Neural cell (in vitro differentiated cells): ENCODE results near the gene CTR9. TPM values are rescaled to one million over a fixed set of nuclear protein-coding genes. Genes with fewer than 3 reads are reported as not detected.

Experiments used
- H2AFZ ChIP-seq: fragments of 200-600, 300-800 bp; sonication (generic), shearing (Covaris generic); 2 replicates; pipeline ENCODE4 v1.6.0; 2014; ENCODE audit warnings: low read depth, mild to moderate bottlenecking, antibody characterized with exemption, low read length, moderate library complexity
- H3F3A ChIP-seq: fragments of 200-600 bp; shearing (Covaris generic); 2 replicates; pipeline ENCODE4 v1.6.1; 2016; ENCODE audit warnings: mild to moderate bottlenecking, moderate library complexity, mixed read lengths, antibody characterized with exemption, low read length; ENCODE audit not compliant: insufficient read depth, poor library complexity, severe bottlenecking
- H3K27ac ChIP-seq: fragments of 200-600, 300-800 bp; sonication (generic), shearing (Covaris generic); 2 replicates; pipeline ENCODE4 v1.5.1; 2014; ENCODE audit warnings: mild to moderate bottlenecking, low read length, moderate library complexity
- H3K27me3 ChIP-seq: fragments of 300-800, 200-600 bp; sonication (generic), shearing (Covaris generic); 2 replicates; pipeline ENCODE4 v1.6.0; 2014; ENCODE audit warnings: mild to moderate bottlenecking, low read depth, low read length, moderate library complexity; ENCODE audit not compliant: insufficient read depth
- H3K36me3 ChIP-seq: fragments of 300-800, 200-600 bp; sonication (generic), shearing (Covaris generic); 2 replicates; pipeline ENCODE4 v1.5.1; 2014; ENCODE audit warnings: mild to moderate bottlenecking, antibody characterized with exemption, low read length, moderate library complexity; ENCODE audit not compliant: insufficient read depth
- H3K4me2 ChIP-seq: fragments of 300-800, 200-600 bp; sonication (generic), shearing (Covaris generic); 2 replicates; pipeline ENCODE4 v1.6.0; 2014; ENCODE audit warnings: mild to moderate bottlenecking, low read length
- H3K4me3 ChIP-seq: fragments of 300-800, 200-600 bp; sonication (generic), shearing (Covaris generic); 2 replicates; pipeline ENCODE4 v1.5.1; 2014; ENCODE audit warnings: mild to moderate bottlenecking, low read length, moderate library complexity
- H3K79me2 ChIP-seq: fragments of 200-600 bp; shearing (Covaris generic); replicated peaks from 2 replicates; pipeline ENCODE4 v1.6.0; 2014; ENCODE audit warnings: mild to moderate bottlenecking, low read length, moderate library complexity; ENCODE audit not compliant: insufficient read depth
- H3K9ac ChIP-seq: fragments of 300-800, 200-600 bp; sonication (generic), shearing (Covaris generic); 2 replicates; pipeline ENCODE4 v1.6.1; 2016; ENCODE audit warnings: mild to moderate bottlenecking, low read length, mixed read lengths
- H3K9me2 ChIP-seq: fragments of 200-600 bp; shearing (Covaris generic); 2 replicates; pipeline ENCODE4 v1.6.1; 2016; ENCODE audit warnings: mild to moderate bottlenecking, low read length, mixed read lengths; ENCODE audit not compliant: insufficient read depth
- H3K9me3 ChIP-seq: fragments of 200-600, 300-800 bp; sonication (generic), shearing (Covaris generic); 2 replicates; pipeline ENCODE4 v1.6.1; 2016; ENCODE audit warnings: mild to moderate bottlenecking, mixed run types, low read length, moderate library complexity, mixed read lengths
- H4K20me1 ChIP-seq: fragments of 200-600 bp; shearing (Covaris generic); 2 replicates; pipeline ENCODE4 v1.6.1; 2016; ENCODE audit warnings: mild to moderate bottlenecking, mixed run types; ENCODE audit not compliant: insufficient read depth
- CTCF ChIP-seq: fragments of 450-650 bp; IDR thresholded peaks from 2 replicates; pipeline ENCODE4 v1.5.1; 2014; ENCODE audit warnings: antibody characterized with exemption, mild to moderate bottlenecking, moderate library complexity; ENCODE audit not compliant: poor library complexity, severe bottlenecking
- EP300 ChIP-seq: fragments of 450-650 bp; conservative IDR thresholded peaks from 2 replicates; pipeline ENCODE4 v1.6.1; 2014; ENCODE audit warnings: antibody characterized with exemption, mild to moderate bottlenecking, moderate library complexity; ENCODE audit not compliant: poor library complexity, severe bottlenecking
- EZH2 ChIP-seq: fragments of 200-600, 300-800 bp; shearing (Covaris generic), sonication (generic); IDR thresholded peaks from 2 replicates; pipeline ENCODE4 v1.6.1; 2014; ENCODE audit warnings: antibody characterized with exemption, low read length, borderline replicate concordance, mild to moderate bottlenecking; ENCODE audit not compliant: insufficient read depth, poor library complexity, severe bottlenecking
- MXI1 ChIP-seq: fragments of 450-650 bp; conservative IDR thresholded peaks from 2 replicates; pipeline ENCODE4 v1.6.1; 2014; ENCODE audit warnings: antibody characterized with exemption, mild to moderate bottlenecking; ENCODE audit not compliant: poor library complexity, severe bottlenecking
- POLR2AphosphoS5 ChIP-seq: IDR thresholded peaks from 2 replicates; pipeline ENCODE4 v1.6.1; 2012
- RAD21 ChIP-seq: fragments of 450-650 bp; conservative IDR thresholded peaks from 2 replicates; pipeline ENCODE4 v1.6.1; 2014; ENCODE audit warnings: antibody characterized with exemption, mild to moderate bottlenecking, moderate library complexity
- REST ChIP-seq: IDR thresholded peaks from 2 replicates; pipeline ENCODE4 v1.6.1; 2012; ENCODE audit warnings: borderline replicate concordance
- SMC3 ChIP-seq: fragments of 450-650 bp; conservative IDR thresholded peaks from 2 replicates; pipeline ENCODE4 v1.6.1; 2014; ENCODE audit warnings: antibody characterized with exemption, mild to moderate bottlenecking, moderate library complexity; ENCODE audit not compliant: poor library complexity
- TAF1 ChIP-seq: IDR thresholded peaks from 2 replicates; pipeline ENCODE4 v1.6.1; 2012; ENCODE audit warnings: low read depth
- polyA plus RNA-seq: library from polyadenylated mRNA; depleted of rRNA; stranded (reverse); fragments of >200 nt; gene quantifications from 2 replicates; pipeline ENCODE4 v1.2.3, GENCODE V29; 2014

CTR9 gene
- polyA plus RNA-seq, 1 donor from 2014 or later = 24.1 TPM

GRCh38 chr11:10774811-10775210 is 23.8 kb downstream of the CTR9 start:
- no peaks in the 10 kb centered on the region for H3K27me3 ChIP-seq
- H3K9me2 ChIP-seq = no peaks in the 10 kb centered on the region
- no peak overlapping the region for H3K4me3 ChIP-seq
- H3K4me2 ChIP-seq = no peak overlapping the region
- no peak overlapping the region for H3K9ac ChIP-seq
- H3K79me2 ChIP-seq = no peaks in the 10 kb centered on the region
- H3F3A ChIP-seq = no peaks in the 10 kb centered on the region
- no peaks in the 10 kb centered on the region for H4K20me1 ChIP-seq
- no peak overlapping the region for H3K27ac ChIP-seq
- no peaks in the 10 kb centered on the region for H3K9me3 ChIP-seq
- H2AFZ ChIP-seq = no peak overlapping the region
- peaks cover 26% of the 10 kb centered on the region for H3K36me3 ChIP-seq
- no peak for TF ChIP-seq EZH2
- no peak for TF ChIP-seq TAF1
- TF ChIP-seq REST = no peak
- no peak for TF ChIP-seq POLR2AphosphoS5
- TF ChIP-seq MXI1 = no peak
- TF ChIP-seq SMC3 = no peak
- TF ChIP-seq RAD21 = no peak
- TF ChIP-seq CTCF = no peak
- TF ChIP-seq EP300 = no peak

GRCh38 chr11:10777393-10777793 is 26.3 kb downstream of the CTR9 start:
- Histone ChIP-seq H3F3A (no peaks in the 10 kb centered on the region), H3K4me2 (no peak overlapping the region), H3K36me3 (peaks cover 14% of the 10 kb centered on the region), H3K9me3 (no peaks in the 10 kb centered on the region), H2AFZ (no peak overlapping the region), H3K9me2 (no peaks in the 10 kb centered on the region), H3K27me3 (no peaks in the 10 kb centered on the region), H3K27ac (no peak overlapping the region), H3K79me2 (no peaks in the 10 kb centered on the region), H3K4me3 (no peak overlapping the region), H3K9ac (no peak overlapping the region), H4K20me1 (no peaks in the 10 kb centered on the region)
- TF ChIP-seq RAD21 (no peak), CTCF (no peak), EP300 (no peak), MXI1 (no peak), EZH2 (no peak)
